ENCODE results near the gene IMMP2L. TPM values are rescaled to one million over a fixed set of nuclear protein-coding genes. Genes with fewer than 3 reads are reported as not detected.

The IMMP2L gene
- total RNA-seq, 4 donors from 2014 or later: 8.3 to 19.2 (median 17.8) TPM

GRCh38 chr7:111071556-111071955, 490.7 kb downstream of the IMMP2L start:
- Histone ChIP-seq H3K4me1 (peaks cover 3 to 12% of the 10 kb centered on the region in 2 donors), H3K4me3 (no peak overlapping the region), H3K27ac (no peak overlapping the region), H3K36me3 (no peaks in the 10 kb centered on the region), H3K27me3 (no peaks in the 10 kb centered on the region), H3K9me3 (no peaks in the 10 kb centered on the region)
- no peak for TF ChIP-seq CTCF (IDR thresholded peaks at IDR 0.05 in 4 of 5, conservative IDR thresholded peaks at IDR 0.05 in 1 of 5)
- no peak for ATAC-seq
- intact Hi-C loops (cut with DNase I; ENCODE audit: low total_unique reads) (no loop called here), in situ Hi-C loops (cut with MboI; ENCODE audit: low sequenced_read_pairs in 4 of 4) (no loop called here)
- DNase-seq: no peak

- no peak overlapping the region for H3K4me3 ChIP-seq
- ATAC-seq: no peak
- peaks cover 0 to 4% of the 10 kb centered on the region in 2 donors for H3K4me1 ChIP-seq
- no peaks in the 10 kb centered on the region for H3K27me3 ChIP-seq
- TF ChIP-seq POLR2A (IDR thresholded peaks at IDR 0.05) (no peak), CTCF (IDR thresholded peaks at IDR 0.05 in 4 of 5, conservative IDR thresholded peaks at IDR 0.05 in 1 of 5) (no peak)
- in situ Hi-C loops (cut with MboI; ENCODE audit: low sequenced_read_pairs in 4 of 4) (no loop called here), intact Hi-C loops (cut with DNase I; ENCODE audit: low total_unique reads) (no loop called here)
- H3K9me3 ChIP-seq: no peaks in the 10 kb centered on the region
- H3K27ac ChIP-seq: no peak overlapping the region
- no peak for DNase-seq
- H3K36me3 ChIP-seq: no peaks in the 10 kb centered on the region
Observed at GRCh38 chr7:111068618-111069017, 493.7 kb downstream of the IMMP2L start.

DNA sequence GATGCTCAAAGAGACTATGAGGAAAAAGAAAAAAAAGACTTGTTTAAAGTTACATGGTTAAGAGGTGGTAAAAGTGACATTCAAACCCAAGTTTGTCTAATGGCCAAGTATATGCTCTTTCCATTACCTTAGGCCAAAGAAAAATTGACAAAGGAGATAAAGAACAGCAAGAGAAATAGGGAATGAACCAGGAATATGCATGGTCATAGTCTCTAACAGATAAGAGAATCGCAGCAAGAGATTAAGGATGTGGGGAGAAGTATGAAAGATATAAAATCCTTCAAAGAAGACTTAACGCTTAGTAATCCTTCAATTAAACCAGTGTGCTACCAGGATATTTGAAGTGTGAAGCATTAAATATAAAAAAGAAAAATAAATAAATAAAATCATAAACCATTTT, 494.6 kb downstream of the IMMP2L start:
- in situ Hi-C loops (cut with MboI; ENCODE audit: low sequenced_read_pairs in 4 of 4) (no loop called here), intact Hi-C loops (cut with DNase I; ENCODE audit: low total_unique reads) (no loop called here)
- Histone ChIP-seq H3K27ac (no peak overlapping the region), H3K27me3 (no peaks in the 10 kb centered on the region), H3K4me3 (no peak overlapping the region), H3K4me1 (peaks cover 0 to 4% of the 10 kb centered on the region in 2 donors), H3K36me3 (no peaks in the 10 kb centered on the region), H3K9me3 (no peaks in the 10 kb centered on the region)
- ATAC-seq: no peak
- DNase-seq: no peak
- TF ChIP-seq POLR2A (IDR thresholded peaks at IDR 0.05): no peak
- TF ChIP-seq CTCF (IDR thresholded peaks at IDR 0.05 in 4 of 5, conservative IDR thresholded peaks at IDR 0.05 in 1 of 5): no peak

DNA sequence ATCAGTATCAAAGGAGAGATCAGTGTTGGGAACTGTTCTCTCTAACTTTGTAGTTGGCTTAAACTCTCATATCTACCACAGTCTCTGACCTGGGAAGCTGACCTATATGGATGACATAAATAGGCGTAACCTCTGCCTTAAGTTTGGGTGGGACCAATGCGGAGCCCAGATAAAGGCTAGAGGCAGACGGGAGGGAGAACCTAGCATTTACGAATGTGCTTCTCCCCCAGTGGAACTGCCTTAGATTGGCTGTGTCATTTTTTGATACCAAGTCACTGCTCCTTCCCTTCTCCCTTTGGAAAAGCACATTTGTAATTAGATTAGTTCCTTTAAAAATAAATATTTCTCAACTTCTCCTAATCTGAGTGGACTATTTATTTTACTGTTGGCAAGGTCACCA, 495.0 kb downstream of the IMMP2L start:
- DNase-seq (no peak), ATAC-seq (no peak)
- in situ Hi-C loops (cut with MboI; ENCODE audit: low sequenced_read_pairs in 4 of 4): no loop called here
- peaks cover 0 to 4% of the 10 kb centered on the region in 2 donors for H3K4me1 ChIP-seq
- no peaks in the 10 kb centered on the region for H3K36me3 ChIP-seq
- H3K27ac ChIP-seq: no peak overlapping the region
- H3K27me3 ChIP-seq: no peaks in the 10 kb centered on the region
- TF ChIP-seq POLR2A (IDR thresholded peaks at IDR 0.05): no peak
- H3K9me3 ChIP-seq: no peaks in the 10 kb centered on the region
- intact Hi-C loops (cut with DNase I; ENCODE audit: low total_unique reads): no loop called here
- H3K4me3 ChIP-seq: no peak overlapping the region

DNA sequence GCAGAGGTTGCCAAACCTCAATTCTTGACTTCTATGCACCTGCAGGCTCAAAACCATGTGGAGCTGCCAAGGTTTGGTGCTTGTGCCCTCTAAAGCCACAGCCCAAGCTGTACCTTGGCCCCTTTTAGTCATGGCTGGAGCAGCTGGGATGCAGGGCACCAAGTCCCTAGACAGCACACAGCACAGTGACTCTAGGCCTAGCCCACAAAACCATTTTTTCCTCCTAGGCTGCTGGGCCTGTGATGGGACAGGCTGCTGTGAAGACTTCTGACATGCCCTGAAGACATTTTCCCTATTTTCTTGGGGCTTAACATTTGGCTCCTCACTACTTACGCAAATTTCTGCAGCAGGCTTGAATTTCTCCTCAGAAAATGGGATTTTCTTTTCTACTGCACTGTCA, 499.1 kb downstream of the IMMP2L start:
- Histone ChIP-seq H3K4me1 (peaks cover 6 to 10% of the 10 kb centered on the region in 2 donors), H3K27me3 (no peaks in the 10 kb centered on the region), H3K9me3 (no peaks in the 10 kb centered on the region), H3K27ac (no peak overlapping the region), H3K4me3 (no peak overlapping the region), H3K36me3 (no peaks in the 10 kb centered on the region)
- intact Hi-C loops (cut with DNase I; ENCODE audit: low total_unique reads): no loop called here
- ATAC-seq (no peak), DNase-seq (no peak)
- in situ Hi-C loops (cut with MboI; ENCODE audit: low sequenced_read_pairs in 4 of 4): no loop called here
- TF ChIP-seq CTCF (IDR thresholded peaks at IDR 0.05 in 4 of 5, conservative IDR thresholded peaks at IDR 0.05 in 1 of 5) (no peak), POLR2A (IDR thresholded peaks at IDR 0.05) (no peak)

Data from gastrocnemius medialis (tissue), 4 donors.